Measurements from ENCODE around the gene ZNRF3. TPM values are rescaled to one million over a fixed set of nuclear protein-coding genes. Genes with fewer than 3 reads are reported as not detected.

ZNRF3 gene
- total and polyA plus RNA-seq, 2 experiments from 2014 or later, result 11.1 to 32.2 TPM

GRCh38 chr22:28985581-28986290 is 102.4 kb downstream of the ZNRF3 start:
- DNase-seq (ENCODE audit: low spot score), result no peak
- Histone ChIP-seq H3K27me3 (ENCODE audit: insufficient read depth) (no peaks in the 10 kb centered on the region), H3K9me2 (ENCODE audit: insufficient read depth) (no peaks in the 10 kb centered on the region), H3F3A (replicated peaks; ENCODE audit: low read depth) (peaks cover 22% of the 10 kb centered on the region), H3K27ac (ENCODE audit: low read depth) (no peak overlapping the region; the same call in 1 of the 2 replicates), H3K4me3 (no peak overlapping the region), H4K20me1 (replicated peaks; ENCODE audit: insufficient read depth) (no peaks in the 10 kb centered on the region), H3K4me2 (no peak overlapping the region), H3K79me2 (replicated peaks; ENCODE audit: insufficient read depth) (peaks cover 64% of the 10 kb centered on the region), H2AFZ (no peak overlapping the region), H3K4me1 (ENCODE audit: insufficient read depth) (peaks cover 69% of the 10 kb centered on the region), H3K36me3 (ENCODE audit: insufficient read depth) (no peaks in the 10 kb centered on the region)
- peaks cover 47% of the 10 kb centered on the region for H3K36me3 Mint-ChIP-seq (ENCODE audit: low read depth)
- peaks cover 2% of the 10 kb centered on the region for H3K27me3 Mint-ChIP-seq (ENCODE audit: insufficient read depth, low read depth, poor library complexity)
- no peak for ATAC-seq
- TF ChIP-seq CTCF (conservative IDR thresholded peaks at IDR 0.05; ENCODE audit: low read depth in 2 of 2) (no peak), CREB1 (CRISPR knock-in tag; IDR thresholded peaks at IDR 0.05; ENCODE audit: low read depth) (no peak), REST (IDR thresholded peaks at IDR 0.05; ENCODE audit: unreplicated experiment) (no peak), ZNF114 (CRISPR knock-in tag; IDR thresholded peaks at IDR 0.05) (no peak), ETS1 (IDR thresholded peaks at IDR 0.05) (no peak), NANOG (IDR thresholded peaks at IDR 0.05; ENCODE audit: borderline replicate concordance) (no peak), EZH2 (IDR thresholded peaks at IDR 0.05; ENCODE audit: low read depth, unreplicated experiment) (no peak), EZH2phosphoT487 (IDR thresholded peaks at IDR 0.05; ENCODE audit: unreplicated experiment) (no peak), POLR2AphosphoS5 (IDR thresholded peaks at IDR 0.05; ENCODE audit: low read depth) (no peak), JUNB (IDR thresholded peaks at IDR 0.05; ENCODE audit: unreplicated experiment) (no peak), ZNF462 (CRISPR knock-in tag; IDR thresholded peaks at IDR 0.05) (no peak), ZNF331 (CRISPR knock-in tag; IDR thresholded peaks at IDR 0.05; ENCODE audit: low read depth) (no peak), STAT1 (IDR thresholded peaks at IDR 0.05; ENCODE audit: unreplicated experiment) (no peak)
- H3K4me1 Mint-ChIP-seq, result peaks cover 74% of the 10 kb centered on the region
- H3K27ac Mint-ChIP-seq, result no peak overlapping the region
- H3K4me3 Mint-ChIP-seq, result no peak overlapping the region
- peaks cover 10% of the 10 kb centered on the region; the same call in 2 of the 3 replicates for H3K9me3 Mint-ChIP-seq
